IMR-90 (cell line): ENCODE measurements around the gene RPL26.

Experiments
- CEBPB ChIP-seq: IDR thresholded peaks from 2 replicates; pipeline ENCODE4 v1.6.1; 2012; ENCODE audit warnings: low read depth, low read length, improper control_type of control experiment
- CTCF ChIP-seq: conservative IDR thresholded peaks from 2 replicates; pipeline ENCODE4 v1.5.1; 2012; ENCODE audit warnings: mild to moderate bottlenecking, low read depth, low read length, improper control_type of control experiment
- FOS ChIP-seq: fragments of 150-350 bp; IDR thresholded peaks from 2 replicates; pipeline ENCODE4 v1.6.1; 2016; ENCODE audit warnings: low read depth, low read length
- MAFK ChIP-seq: IDR thresholded peaks from 2 replicates; pipeline ENCODE4 v1.6.1; 2012; ENCODE audit warnings: low read depth, low read length, improper control_type of control experiment
- MAZ ChIP-seq: IDR thresholded peaks from 2 replicates; pipeline ENCODE4 v1.6.1; 2012; ENCODE audit warnings: low read depth, mild to moderate bottlenecking, low read length, improper control_type of control experiment, moderate library complexity, borderline replicate concordance
- NFE2L2 ChIP-seq: fragments of 150-350 bp; IDR thresholded peaks from 2 replicates; pipeline ENCODE4 v1.6.1; 2016; ENCODE audit warnings: low read depth, mild to moderate bottlenecking, low read length
- POLR2A ChIP-seq: IDR thresholded peaks from 2 replicates; pipeline ENCODE4 v1.6.1; 2012; ENCODE audit warnings: mild to moderate bottlenecking, low read depth, low read length
- RFX5 ChIP-seq: IDR thresholded peaks from 2 replicates; pipeline ENCODE4 v1.8.0; 2012; ENCODE audit warnings: low read depth, mild to moderate bottlenecking, low read length, moderate library complexity
- SMC3 ChIP-seq: fragments of 150-350 bp; IDR thresholded peaks from 2 replicates; pipeline ENCODE4 v1.6.1; 2016; ENCODE audit warnings: low read depth, mild to moderate bottlenecking, antibody characterized with exemption, low read length, moderate library complexity

GRCh38 chr17:8417806-8418205, 34.8 kb upstream of the RPL26 start:
- TF ChIP-seq CTCF (no peak), POLR2A (no peak), RFX5 (no peak), CEBPB (no peak), MAFK (no peak), SMC3 (no peak), NFE2L2 (no peak), MAZ (no peak), FOS (no peak)
